Common myeloid progenitor, CD34-positive (primary cell): ENCODE measurements around the gene PSME1.

Experiments
- CTCF ChIA-PET: fragments of 350-600 bp; sonication (Branson Sonifier 250); formaldehyde crosslinking; loops from one replicate; lab custom pipeline; 2021; ENCODE audit warnings: antibody characterized with exemption; lab: Charles Lee
- POLR2A ChIA-PET: fragments of 350-600 bp; sonication (Branson Sonifier 250); formaldehyde crosslinking; loops from one replicate; lab custom pipeline; 2021; ENCODE audit warnings: antibody characterized with exemption; lab: Charles Lee
- DNase-seq, 3 donors: peaks; one replicate each; pipeline versions ENCODE4 v3.0.0 to v3.0.0-alpha.2; 2013
- H3K27ac ChIP-seq, 2 experiments: 1 replicate in 1 of 2; 2 replicates in 1 of 2; pipeline ENCODE4 v1.7.0; 2013; ENCODE audit warnings: inconsistent platforms in 2 of 2, low read length in 2 of 2, mild to moderate bottlenecking in 2 of 2, low read depth in 1 of 2, moderate library complexity in 1 of 2; ENCODE audit not compliant: severe bottlenecking in 2 of 2, insufficient read depth in 1 of 2, poor library complexity in 1 of 2
- H3K27me3 ChIP-seq, 5 experiments: replicated peaks in 2 of 5; 1 replicate in 3 of 5; 2 replicates in 2 of 5; pipeline versions ENCODE4 v1.6.1 to v1.7.0; 2013; ENCODE audit warnings: low read length in 4 of 5, mild to moderate bottlenecking in 2 of 5, moderate library complexity in 2 of 5, inconsistent platforms in 1 of 5; ENCODE audit not compliant: insufficient read depth in 5 of 5, control insufficient read depth in 4 of 5
- H3K36me3 ChIP-seq, 4 experiments: 1 replicate in 2 of 4; 2 replicates in 2 of 4; pipeline versions ENCODE4 v1.6.1 to v1.7.0; 2013; ENCODE audit warnings: low read length in 3 of 4, control low read depth in 1 of 4, mild to moderate bottlenecking in 1 of 4; ENCODE audit not compliant: control insufficient read depth in 4 of 4, insufficient read depth in 4 of 4
- H3K4me1 ChIP-seq, 4 experiments: 1 replicate in 3 of 4; 2 replicates in 1 of 4; pipeline versions ENCODE4 v1.6.1 to v1.7.1; 2013; ENCODE audit warnings: low read length in 3 of 4, mild to moderate bottlenecking in 3 of 4, control low read depth in 1 of 4, inconsistent platforms in 1 of 4, moderate library complexity in 1 of 4; ENCODE audit not compliant: control insufficient read depth in 4 of 4, insufficient read depth in 4 of 4; ENCODE audit errors: control extremely low read depth in 1 of 4
- H3K4me3 ChIP-seq, 7 experiments: 1 replicate in 4 of 7; 2 replicates in 3 of 7; pipeline versions ENCODE4 v1.5.1 to v1.7.0; 2013; ENCODE audit warnings: mild to moderate bottlenecking in 7 of 7, low read length in 6 of 7, moderate library complexity in 6 of 7, inconsistent platforms in 2 of 7, low read depth in 2 of 7, control low read depth in 1 of 7; ENCODE audit not compliant: insufficient read depth in 4 of 7, control insufficient read depth in 1 of 7; ENCODE audit errors: extremely low read depth in 1 of 7
- H3K9me3 ChIP-seq, 5 experiments: 1 replicate in 4 of 5; 2 replicates in 1 of 5; pipeline versions ENCODE4 v1.6.1 to v1.7.1; 2013; ENCODE audit warnings: low read length in 4 of 5, mild to moderate bottlenecking in 2 of 5, inconsistent platforms in 1 of 5, low read depth in 1 of 5, moderate library complexity in 1 of 5; ENCODE audit not compliant: control insufficient read depth in 4 of 5, insufficient read depth in 2 of 5; ENCODE audit errors: control extremely low read depth in 1 of 5
- WGBS: methylation state at CpG from one replicate; pipeline ENCODE4 v1.1.5; 2013; ENCODE audit not compliant: insufficient coverage; 5-methylcytosine and 5-hydroxymethylcytosine counted together

The PSME1 gene

GRCh38 chr14:24165785-24166184, 29.8 kb downstream of the PSME1 start:
- Histone ChIP-seq H3K27me3 (no peaks in the 10 kb centered on the region), H3K36me3 (peaks cover 17 to 61% (median 44%) of the 10 kb centered on the region in 4 experiments), H3K4me3 (no peak overlapping the region), H3K9me3 (no peaks in the 10 kb centered on the region), H3K27ac (peak overlapping the region in 1 of 2 experiments; percentile 25), H3K4me1 (peaks cover 10 to 30% (median 18%) of the 10 kb centered on the region in 4 experiments)
- ChIA-PET CTCF (interaction anchor here (1.3 kb wide), 1 partner anchor 59 kb away, joined by 3 read pairs; no protein-coding TSS in a partner anchor), POLR2A (no interaction called here)
- 96% methylated on average over 5 of the region's 5 CpGs for WGBS
- no peak for DNase-seq

DNA sequence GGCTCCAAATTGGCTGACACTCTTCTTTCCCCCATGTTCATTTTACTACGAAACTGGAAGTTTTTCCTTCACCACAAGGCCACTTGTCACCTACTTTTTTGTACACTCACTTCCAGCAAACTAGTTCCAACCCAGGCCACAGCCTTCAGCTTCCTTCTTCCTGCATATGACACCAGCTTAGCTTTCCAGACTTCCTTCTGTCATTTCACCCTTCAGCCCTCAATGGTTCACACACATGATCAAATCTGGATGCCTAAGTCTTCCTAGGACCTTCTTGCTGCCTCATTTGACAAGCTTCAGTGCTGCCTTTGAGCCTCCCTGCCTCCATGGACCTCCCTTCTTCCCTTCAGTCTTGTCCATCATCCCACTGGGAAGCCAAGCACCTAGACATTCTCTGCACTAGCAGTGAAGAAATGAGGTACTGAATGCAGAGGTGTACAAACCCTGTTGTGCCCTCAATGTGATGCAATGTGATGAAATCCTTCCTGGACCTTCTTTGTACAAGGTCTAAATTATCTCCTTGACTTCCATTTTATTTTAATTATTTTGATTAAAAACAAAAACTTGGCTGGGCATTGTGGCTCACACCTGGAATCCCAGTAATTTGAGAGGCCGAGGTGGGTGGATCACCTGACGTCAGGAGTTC, 31.6 kb downstream of the PSME1 start:
- Histone ChIP-seq H3K27ac (no peak overlapping the region), H3K4me1 (peaks cover 4 to 23% (median 11%) of the 10 kb centered on the region in 4 experiments), H3K27me3 (no peaks in the 10 kb centered on the region), H3K9me3 (no peaks in the 10 kb centered on the region), H3K4me3 (no peak overlapping the region), H3K36me3 (peaks cover 17 to 57% (median 43%) of the 10 kb centered on the region in 4 experiments)
- CTCF ChIA-PET: no interaction called here
- POLR2A ChIA-PET: interaction anchor here (0.6 kb wide), 2 partner anchors 14 to 54 kb away, joined by 3 read pairs; no protein-coding TSS in a partner anchor
- DNase-seq: peak in 2 of 3 donors; percentile 34 to 55
- WGBS: 76% methylated on average over 3 of the region's 3 CpGs

- no peaks in the 10 kb centered on the region for H3K9me3 ChIP-seq
- H3K4me1 ChIP-seq: peaks cover 2 to 27% (median 12%) of the 10 kb centered on the region in 4 experiments
- ChIA-PET CTCF (interaction anchor here (1.0 to 4.9 kb wide), 4 partner anchors 9 to 15 kb away, joined by 3 to 19 read pairs (median 6); partner anchors contain the start of genes IPO4 and IRF9), POLR2A (interaction anchor here (1.0 to 2.8 kb wide), 2 partner anchors 10 to 24 kb away, joined by 3 to 15 read pairs; partner anchors contain the start of genes IRF9 and TM9SF1)
- peak within 1 kb of the TSS in 1 of 2 experiments; percentile 66 for H3K27ac ChIP-seq
- peaks cover 2 to 43% (median 14%) of the 10 kb centered on the region in 4 experiments for H3K36me3 ChIP-seq
- 8% methylated on average over 53 of the region's 63 CpGs for WGBS
- H3K27me3 ChIP-seq: no peaks in the 10 kb centered on the region
- DNase-seq: peak; percentile 97 to 99 (median 99)
- peak within 1 kb of the TSS; percentile 20 to 95 (median 81) for H3K4me3 ChIP-seq
Observed at GRCh38 chr14:24171422-24172260, 35.6 kb downstream of the PSME1 start, which contains the start of gene REC8. TSS of gene REC8 (plus strand) at chr14:24172080. CDS start at chr14:24172553, 473 bp downstream.

- peak overlapping the region in 1 of 2 experiments; percentile 66 for H3K27ac ChIP-seq
- POLR2A ChIA-PET: interaction anchor here (1.0 to 2.8 kb wide), 2 partner anchors 11 to 23 kb away, joined by 3 to 15 read pairs; partner anchors contain the start of genes IRF9 and TM9SF1
- H3K4me3 ChIP-seq: peak overlapping the region; percentile 20 to 95 (median 81)
- 6% methylated on average over 12 of the region's 30 CpGs for WGBS
- H3K4me1 ChIP-seq: peaks cover 2 to 22% (median 11%) of the 10 kb centered on the region in 4 experiments
- peaks cover 2 to 45% (median 16%) of the 10 kb centered on the region in 4 experiments for H3K36me3 ChIP-seq
- H3K27me3 ChIP-seq: no peaks in the 10 kb centered on the region
- CTCF ChIA-PET: interaction anchor here (1.0 to 4.9 kb wide), 4 partner anchors 9 to 58 kb away, joined by 3 to 19 read pairs (median 6); partner anchors contain the start of genes DCAF11, IPO4, IRF9 and NRL
- DNase-seq: peak in 1 of 3 donors; percentile 35
- no peaks in the 10 kb centered on the region for H3K9me3 ChIP-seq
Observed at GRCh38 chr14:24172261-24172860, 36.4 kb downstream of the PSME1 start.

- POLR2A ChIA-PET: interaction anchor here (0.7 kb wide), 1 partner anchor 10 kb away, joined by 3 read pairs; no protein-coding TSS in a partner anchor
Observed at GRCh38 chr14:24172871-24173281, 36.9 kb downstream of the PSME1 start.

DNA sequence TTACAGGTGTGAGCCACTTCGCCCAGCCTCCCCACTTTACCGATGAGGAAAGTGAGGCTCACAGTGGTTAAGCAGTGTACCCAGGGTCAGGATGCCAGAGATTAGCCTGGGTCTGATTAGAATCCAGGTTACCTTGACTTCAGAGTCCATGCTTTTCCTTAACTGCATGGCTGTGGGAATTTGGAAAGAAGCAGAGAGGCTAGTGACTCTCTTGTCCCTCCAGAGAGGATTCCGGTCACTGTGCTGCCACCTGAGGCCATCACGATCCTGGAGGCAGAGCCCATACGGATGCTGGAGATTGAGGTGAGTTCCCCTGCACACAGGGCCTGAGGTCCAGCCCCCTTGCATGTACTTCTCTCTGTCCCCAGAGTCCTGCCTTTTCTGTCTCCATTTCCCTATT, 40.6 kb downstream of the PSME1 start:
- H3K27me3 ChIP-seq: no peaks in the 10 kb centered on the region
- H3K27ac ChIP-seq: no peak overlapping the region
- peaks cover 0 to 18% (median 8%) of the 10 kb centered on the region in 4 experiments for H3K4me1 ChIP-seq
- 98% methylated on average over 5 of the region's 5 CpGs for WGBS
- no peak overlapping the region for H3K4me3 ChIP-seq
- ChIA-PET CTCF (interaction anchor here (4.9 kb wide), 1 partner anchor 11 kb away, joined by 19 read pairs; the partner anchor contains the start of gene IPO4), POLR2A (no interaction called here)
- no peak for DNase-seq
- peaks cover 3 to 76% (median 44%) of the 10 kb centered on the region in 4 experiments for H3K36me3 ChIP-seq
- H3K9me3 ChIP-seq: no peaks in the 10 kb centered on the region

More at GRCh38 chr14:24172871-24173281, 36.9 kb downstream of the PSME1 start:
- DNase-seq: peak in 1 of 3 donors; percentile 34
- CTCF ChIA-PET: interaction anchor here (1.3 to 4.9 kb wide), 4 partner anchors 10 to 59 kb away, joined by 3 to 19 read pairs (median 5); partner anchors contain the start of genes DCAF11, IPO4, IRF9 and NRL
- H3K27ac ChIP-seq: peak overlapping the region in 1 of 2 experiments; percentile 66
- H3K9me3 ChIP-seq: no peaks in the 10 kb centered on the region
- no peaks in the 10 kb centered on the region for H3K27me3 ChIP-seq
- peaks cover 2 to 45% (median 17%) of the 10 kb centered on the region in 4 experiments for H3K36me3 ChIP-seq
- peaks cover 0 to 18% (median 10%) of the 10 kb centered on the region in 4 experiments for H3K4me1 ChIP-seq
- WGBS: 54% methylated on average over 20 of the region's 20 CpGs
- peak overlapping the region in 4 of 7 experiments; percentile 81 to 95 (median 88) for H3K4me3 ChIP-seq
